CD4-positive, alpha-beta T cell treated with Interleukin-10 for 1 hour (primary cell): Measurements from ENCODE around the gene RUVBL2.
"Not testable (repeated sequence)": the region's sequence is repeated elsewhere in the genome, so short reads cannot be mapped to it uniquely, and the experiment has no call there.

Experiments used
- DNase-seq: peaks from one replicate; pipeline ENCODE4 v3.0.0-alpha.2; 2020

RUVBL2 gene

GRCh38 chr19:49050376-49051033 is 56.8 kb downstream of the RUVBL2 start:
- not testable (repeated sequence) for DNase-seq

- DNase-seq, result peak; percentile 51
Observed at GRCh38 chr19:49056101-49056901, 62.6 kb downstream of the RUVBL2 start.

GRCh38 chr19:49056902-49057596 is 63.4 kb downstream of the RUVBL2 start:
- DNase-seq, result not testable (repeated sequence)

- DNase-seq, result peak; percentile 45
Observed at GRCh38 chr19:49057636-49058234, 64.0 kb downstream of the RUVBL2 start, which contains the start of gene CGB7. Gene CGB7 (minus strand): TSS chr19:49057749. CDS start chr19:49055375, 2,374 bp downstream.

GRCh38 chr19:49058562-49058961 is 64.9 kb downstream of the RUVBL2 start:
- no peak for DNase-seq

- DNase-seq, result no peak
Observed at GRCh38 chr19:49059053-49059452, 65.4 kb downstream of the RUVBL2 start.

- DNase-seq, result no peak
Observed at GRCh38 chr19:49061000-49061399, 67.3 kb downstream of the RUVBL2 start.

GRCh38 chr19:49061445-49061844 is 67.8 kb downstream of the RUVBL2 start:
- no peak for DNase-seq

GRCh38 chr19:49064029-49064629 is 70.4 kb downstream of the RUVBL2 start:
- DNase-seq, result no peak

GRCh38 chr19:49064768-49065611 is 71.3 kb downstream of the RUVBL2 start, which contains the start of gene NTF4:
Gene NTF4 (minus strand): TSS chr19:49064818. CDS start chr19:49061997, 2,821 bp downstream.
- DNase-seq, result no peak
